ENCODE measurements around the gene RASSF4.

- TF ChIP-seq CTCF (IDR thresholded peaks at IDR 0.05) (no peak), POLR2A (IDR thresholded peaks at IDR 0.05) (no peak)
Measured at GRCh38 chr10:44984671-44985101, 25.1 kb downstream of the RASSF4 start.

All from body of pancreas (tissue), 4 donors.